ENCODE results near the gene GRK7. TPM values are rescaled to one million over a fixed set of nuclear protein-coding genes. Genes with fewer than 3 reads are reported as not detected.

The GRK7 gene
- total RNA-seq, 1 donor from 2014 or later = not detected

DNA sequence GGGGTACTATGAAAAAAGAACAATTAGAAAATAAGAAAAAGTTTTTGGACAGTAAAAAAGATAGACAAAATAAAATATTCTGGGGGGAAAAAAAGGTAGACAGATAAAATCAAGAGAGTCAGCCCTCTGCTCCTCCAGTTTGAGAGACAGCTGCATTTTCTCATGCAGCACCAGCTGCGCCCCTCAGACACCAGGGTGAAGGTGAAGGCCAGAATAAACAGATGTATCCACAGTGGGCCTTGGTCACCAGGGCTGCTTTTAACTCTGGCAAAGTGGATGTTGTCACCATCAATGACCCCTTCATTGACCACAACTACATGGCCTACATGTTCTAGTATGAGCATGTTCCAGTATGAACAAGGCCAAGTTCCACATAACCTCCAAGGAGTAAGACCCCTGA is 39.0 kb upstream of the GRK7 start:
- Mint-ChIP-seq H3K4me3 (ENCODE audit: unreplicated experiment) (no peak overlapping the region), H3K36me3 (ENCODE audit: unreplicated experiment) (no peaks in the 10 kb centered on the region), H3K9me3 (ENCODE audit: unreplicated experiment) (no peaks in the 10 kb centered on the region), H3K4me1 (ENCODE audit: unreplicated experiment) (peaks cover 3% of the 10 kb centered on the region), H3K27me3 (ENCODE audit: unreplicated experiment) (peaks cover 3% of the 10 kb centered on the region), H3K27ac (ENCODE audit: unreplicated experiment) (no peak overlapping the region)
- no peak for TF ChIP-seq CTCF (IDR thresholded peaks at IDR 0.05)
- DNase-seq (ENCODE audit: extremely low spot score, unreplicated experiment) = no peak

DNA sequence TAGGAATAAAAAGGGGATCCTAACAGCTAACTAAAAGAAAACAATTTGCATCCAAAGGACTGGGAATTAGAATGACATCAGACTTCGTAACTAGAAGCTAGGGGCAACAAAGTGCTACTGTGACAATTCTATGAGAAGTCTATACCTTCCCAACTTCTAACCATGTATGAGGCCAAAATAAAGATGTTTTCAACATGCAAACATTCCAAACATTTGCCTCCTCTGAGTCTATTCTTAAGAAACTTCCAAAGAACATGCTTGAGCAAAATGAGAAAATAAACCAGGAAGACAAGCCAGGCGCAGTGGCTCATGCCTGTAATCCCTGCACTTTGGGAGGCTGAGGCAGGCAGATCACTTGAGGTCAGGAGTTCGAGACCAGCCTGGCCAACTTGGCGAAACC is 38.2 kb upstream of the GRK7 start:
- no peak overlapping the region for H3K27ac Mint-ChIP-seq (ENCODE audit: unreplicated experiment)
- peaks cover 3% of the 10 kb centered on the region for H3K27me3 Mint-ChIP-seq (ENCODE audit: unreplicated experiment)
- peaks cover 3% of the 10 kb centered on the region for H3K4me1 Mint-ChIP-seq (ENCODE audit: unreplicated experiment)
- H3K4me3 Mint-ChIP-seq (ENCODE audit: unreplicated experiment) = no peak overlapping the region
- no peaks in the 10 kb centered on the region for H3K9me3 Mint-ChIP-seq (ENCODE audit: unreplicated experiment)
- DNase-seq (ENCODE audit: extremely low spot score, unreplicated experiment) = no peak
- TF ChIP-seq CTCF (IDR thresholded peaks at IDR 0.05) = no peak
- no peaks in the 10 kb centered on the region for H3K36me3 Mint-ChIP-seq (ENCODE audit: unreplicated experiment)

DNA sequence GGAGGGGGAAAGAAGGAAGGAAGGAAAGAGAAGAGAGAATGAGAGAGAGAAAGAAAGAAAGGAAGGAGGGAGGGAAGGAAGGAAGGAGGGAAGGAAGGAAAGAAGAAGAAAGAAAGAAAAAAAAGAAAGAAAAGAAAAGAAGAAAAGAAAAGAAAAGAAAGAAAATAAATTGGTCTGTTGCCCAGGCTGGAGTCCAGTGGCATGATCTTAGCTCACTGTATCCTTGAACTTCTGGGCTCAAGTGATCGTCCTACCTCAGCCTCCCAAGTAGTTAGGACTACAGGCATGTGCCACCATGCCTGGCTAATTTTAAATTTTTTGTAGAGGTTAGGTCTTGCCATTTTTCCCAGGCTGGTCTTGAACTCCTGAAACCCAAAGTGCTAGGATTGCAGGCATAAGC is 36.7 kb upstream of the GRK7 start:
- Mint-ChIP-seq H3K36me3 (ENCODE audit: unreplicated experiment) (no peaks in the 10 kb centered on the region), H3K27me3 (ENCODE audit: unreplicated experiment) (peaks cover 3% of the 10 kb centered on the region), H3K4me3 (ENCODE audit: unreplicated experiment) (no peak overlapping the region), H3K9me3 (ENCODE audit: unreplicated experiment) (no peaks in the 10 kb centered on the region), H3K4me1 (ENCODE audit: unreplicated experiment) (peaks cover 3% of the 10 kb centered on the region), H3K27ac (ENCODE audit: unreplicated experiment) (no peak overlapping the region)
- no peak for DNase-seq (ENCODE audit: extremely low spot score, unreplicated experiment)
- TF ChIP-seq CTCF (IDR thresholded peaks at IDR 0.05) = no peak

GRCh38 chr3:141728355-141728892 is 34.8 kb upstream of the GRK7 start:
- DNase-seq (ENCODE audit: extremely low spot score, unreplicated experiment) = no peak
- TF ChIP-seq CTCF (IDR thresholded peaks at IDR 0.05) = no peak
- no peak overlapping the region for H3K27ac Mint-ChIP-seq (ENCODE audit: unreplicated experiment)
- H3K4me1 Mint-ChIP-seq (ENCODE audit: unreplicated experiment) = peaks cover 3% of the 10 kb centered on the region
- H3K27me3 Mint-ChIP-seq (ENCODE audit: unreplicated experiment) = peaks cover under 1% of the 10 kb centered on the region
- H3K4me3 Mint-ChIP-seq (ENCODE audit: unreplicated experiment) = no peak overlapping the region
- H3K9me3 Mint-ChIP-seq (ENCODE audit: unreplicated experiment) = no peaks in the 10 kb centered on the region
- no peaks in the 10 kb centered on the region for H3K36me3 Mint-ChIP-seq (ENCODE audit: unreplicated experiment)

- DNase-seq (ENCODE audit: extremely low spot score, unreplicated experiment) = no peak
- Mint-ChIP-seq H3K9me3 (ENCODE audit: unreplicated experiment) (no peaks in the 10 kb centered on the region), H3K36me3 (ENCODE audit: unreplicated experiment) (no peaks in the 10 kb centered on the region), H3K4me3 (ENCODE audit: unreplicated experiment) (no peak overlapping the region), H3K4me1 (ENCODE audit: unreplicated experiment) (peaks cover 3% of the 10 kb centered on the region), H3K27ac (ENCODE audit: unreplicated experiment) (no peak overlapping the region), H3K27me3 (ENCODE audit: unreplicated experiment) (peaks cover 7% of the 10 kb centered on the region)
- no peak for TF ChIP-seq CTCF (IDR thresholded peaks at IDR 0.05)
Measured at GRCh38 chr3:141729240-141729639, 34.0 kb upstream of the GRK7 start.
